ENCODE data around the gene VTI1A. TPM values are rescaled to one million over a fixed set of nuclear protein-coding genes. Genes with fewer than 3 reads are reported as not detected.
A peak's percentile ranks its signal among the peaks of the same experiment; 100 is the strongest.

Gene VTI1A
- total RNA-seq, 3 donors from 2014 or later = 36.2 to 55.9 (median 44.4) TPM

- TF ChIP-seq CTCF (IDR thresholded peaks at IDR 0.05) = no peak
- DNase-seq (no peak), ATAC-seq (no peak)
- intact Hi-C loops (cut with DNase I, micrococcal nuclease) = no loop called here
- Histone ChIP-seq H3K9me3 (no peaks in the 10 kb centered on the region), H3K4me3 (no peak overlapping the region), H3K4me1 (ENCODE audit: low read depth) (no peaks in the 10 kb centered on the region), H3K36me3 (ENCODE audit: low read depth) (no peaks in the 10 kb centered on the region)
These were observed 34.6 kb downstream of the VTI1A start for GRCh38 chr10:112481602-112482001.

- DNase-seq (no peak), ATAC-seq (no peak)
- no peaks in the 10 kb centered on the region for H3K4me1 ChIP-seq (ENCODE audit: low read depth)
- H3K4me3 ChIP-seq = no peak overlapping the region
- TF ChIP-seq CTCF (IDR thresholded peaks at IDR 0.05) = no peak
- no peaks in the 10 kb centered on the region for H3K9me3 ChIP-seq
- intact Hi-C loops (cut with DNase I, micrococcal nuclease) = no loop called here
- H3K36me3 ChIP-seq (ENCODE audit: low read depth) = no peaks in the 10 kb centered on the region
These were observed 37.4 kb downstream of the VTI1A start for GRCh38 chr10:112484399-112484798.

DNA sequence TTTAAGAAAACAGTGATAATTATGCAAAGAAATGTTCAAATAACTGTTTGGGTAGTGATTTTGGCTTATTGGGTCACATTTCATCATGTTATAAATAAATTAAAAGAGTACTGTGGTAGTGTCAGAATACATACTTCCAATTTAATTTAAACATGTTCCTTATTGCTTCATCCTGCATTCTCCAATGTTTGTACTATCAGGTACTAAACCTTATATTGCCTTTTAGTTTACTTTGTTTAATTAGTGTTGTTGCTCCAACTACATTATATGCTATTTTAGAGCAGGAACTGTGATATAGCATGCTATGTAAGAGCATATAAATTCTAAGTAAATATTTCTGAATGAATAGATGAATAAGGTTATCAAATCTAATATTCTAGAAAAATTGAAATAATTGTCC lies 40.9 kb downstream of the VTI1A start:
- intact Hi-C loops (cut with DNase I, micrococcal nuclease) = no loop called here
- Histone ChIP-seq H3K4me3 (no peak overlapping the region), H3K9me3 (no peaks in the 10 kb centered on the region), H3K4me1 (ENCODE audit: low read depth) (no peaks in the 10 kb centered on the region), H3K36me3 (ENCODE audit: low read depth) (no peaks in the 10 kb centered on the region)
- DNase-seq (no peak), ATAC-seq (peak; percentile 76)
- no peak for TF ChIP-seq CTCF (IDR thresholded peaks at IDR 0.05)

DNA sequence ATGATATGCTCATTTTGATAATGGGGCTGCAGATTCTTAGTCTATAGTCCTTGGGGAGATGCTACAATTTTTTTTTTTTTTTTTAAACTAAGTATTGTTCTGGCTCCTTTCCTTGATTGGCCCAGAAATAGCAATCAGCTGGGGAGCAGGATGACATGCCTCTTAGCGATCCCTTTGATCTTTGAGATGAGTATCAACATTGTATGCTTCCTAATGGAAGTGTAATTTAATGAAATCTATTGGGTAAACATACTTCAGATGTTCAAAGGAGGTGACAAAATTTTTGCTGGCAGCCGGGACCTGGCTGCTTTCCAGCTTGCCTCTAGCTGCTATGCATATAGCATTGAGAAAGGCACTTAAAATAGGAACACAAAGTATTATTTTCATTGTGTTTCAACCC lies 43.5 kb downstream of the VTI1A start:
- ATAC-seq (no peak), DNase-seq (no peak)
- Histone ChIP-seq H3K4me3 (no peak overlapping the region), H3K36me3 (ENCODE audit: low read depth) (no peaks in the 10 kb centered on the region), H3K4me1 (ENCODE audit: low read depth) (no peaks in the 10 kb centered on the region), H3K9me3 (no peaks in the 10 kb centered on the region)
- TF ChIP-seq CTCF (IDR thresholded peaks at IDR 0.05) = no peak
- intact Hi-C loops (cut with DNase I, micrococcal nuclease) = no loop called here

DNA sequence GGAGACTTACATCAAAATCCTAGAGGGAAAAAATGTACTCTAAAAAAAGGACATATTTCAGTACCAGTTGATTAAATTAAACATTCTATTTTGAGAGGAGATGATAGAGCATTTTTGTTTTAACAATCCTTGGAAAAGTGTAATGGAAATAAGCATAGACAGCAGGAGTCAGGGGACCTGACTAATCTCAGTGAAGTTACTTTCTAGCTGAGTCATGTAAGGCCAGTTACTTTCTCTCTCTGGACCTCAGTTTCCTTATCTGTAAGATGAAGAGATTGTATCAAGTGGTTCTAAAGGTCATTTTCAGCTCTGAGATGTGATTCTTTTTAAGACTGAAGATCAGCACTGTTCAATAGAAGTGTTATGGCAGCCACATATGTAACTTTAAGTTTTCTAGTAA lies 44.1 kb downstream of the VTI1A start:
- no peaks in the 10 kb centered on the region for H3K36me3 ChIP-seq (ENCODE audit: low read depth)
- ATAC-seq = no peak
- no peak overlapping the region for H3K4me3 ChIP-seq
- TF ChIP-seq CTCF (IDR thresholded peaks at IDR 0.05) = no peak
- no peaks in the 10 kb centered on the region for H3K9me3 ChIP-seq
- no peaks in the 10 kb centered on the region for H3K4me1 ChIP-seq (ENCODE audit: low read depth)
- intact Hi-C loops (cut with DNase I, micrococcal nuclease) = no loop called here
- DNase-seq = no peak

- H3K36me3 ChIP-seq (ENCODE audit: low read depth) = no peaks in the 10 kb centered on the region
- ATAC-seq = peak; percentile 81
- no peak overlapping the region for H3K4me3 ChIP-seq
- intact Hi-C loops (cut with DNase I, micrococcal nuclease) = no loop called here
- DNase-seq = no peak
- no peaks in the 10 kb centered on the region for H3K9me3 ChIP-seq
- H3K4me1 ChIP-seq (ENCODE audit: low read depth) = no peaks in the 10 kb centered on the region
- no peak for TF ChIP-seq CTCF (IDR thresholded peaks at IDR 0.05)
These were observed 45.7 kb downstream of the VTI1A start for GRCh38 chr10:112492736-112493135.
